Peyer's patch (tissue), 4 donors: Measurements from ENCODE around the gene SLC12A9. TPM values are rescaled to one million over a fixed set of nuclear protein-coding genes. Genes with fewer than 3 reads are reported as not detected.

Experiments
- DNase-seq, 3 donors: peaks; one replicate each; pipeline ENCODE4 v3.0.0-alpha.2; 2017 to 2019
- H3K27ac ChIP-seq, 4 donors: fragments of 200-600 bp; sonication (generic); one replicate each; pipeline ENCODE4 v1.5.1; 2016 to 2019
- H3K27me3 ChIP-seq, 2 donors: fragments of 200-600 bp; sonication (generic); one replicate each; pipeline ENCODE4 v1.5.1; 2019
- H3K36me3 ChIP-seq, 3 donors: fragments of 200-600 bp; sonication (generic); one replicate each; pipeline ENCODE4 v1.5.1; 2016 to 2019
- H3K4me1 ChIP-seq, 4 donors: fragments of 200-600 bp; sonication (generic); one replicate each; pipeline ENCODE4 v1.5.1; 2016 to 2019
- H3K4me3 ChIP-seq, 4 donors: fragments of 200-600 bp; sonication (generic); 1 replicate in 3 of 4; 2 replicates in 1 of 4; pipeline ENCODE4 v1.5.1; 2016 to 2019; ENCODE audit warnings: mild to moderate bottlenecking in 1 of 4
- H3K9me3 ChIP-seq, 4 donors: fragments of 200-600 bp; sonication (generic); one replicate each; pipeline ENCODE4 v1.5.1; 2016 to 2019; ENCODE audit warnings: mild to moderate bottlenecking in 1 of 4
- CTCF ChIP-seq, 6 experiments: fragments of 450-650 bp in 4 of 6; fragments of 200-600 bp in 2 of 6; sonication (generic) in 1 of 6; IDR thresholded peaks; one replicate each; pipeline ENCODE4 v1.5.1; 2017 to 2019; ENCODE audit warnings: antibody characterized with exemption in 6 of 6, mild to moderate bottlenecking in 3 of 6, moderate library complexity in 1 of 6
- POLR2A ChIP-seq, 2 donors: fragments of 450-650 bp; IDR thresholded peaks; one replicate each; pipeline ENCODE4 v1.5.1; 2017; ENCODE audit warnings: antibody characterized with exemption in 2 of 2, mild to moderate bottlenecking in 2 of 2, moderate library complexity in 2 of 2
- total RNA-seq, 4 donors: library from RNA; depleted of rRNA; stranded (reverse); fragments of >200 nt; gene quantifications; one replicate each; pipeline ENCODE4 v1.1.0, GENCODE V29; 2016

Gene SLC12A9
- total RNA-seq, 4 donors from 2014 or later = 24.8 to 51.1 (median 28.2) TPM

DNA sequence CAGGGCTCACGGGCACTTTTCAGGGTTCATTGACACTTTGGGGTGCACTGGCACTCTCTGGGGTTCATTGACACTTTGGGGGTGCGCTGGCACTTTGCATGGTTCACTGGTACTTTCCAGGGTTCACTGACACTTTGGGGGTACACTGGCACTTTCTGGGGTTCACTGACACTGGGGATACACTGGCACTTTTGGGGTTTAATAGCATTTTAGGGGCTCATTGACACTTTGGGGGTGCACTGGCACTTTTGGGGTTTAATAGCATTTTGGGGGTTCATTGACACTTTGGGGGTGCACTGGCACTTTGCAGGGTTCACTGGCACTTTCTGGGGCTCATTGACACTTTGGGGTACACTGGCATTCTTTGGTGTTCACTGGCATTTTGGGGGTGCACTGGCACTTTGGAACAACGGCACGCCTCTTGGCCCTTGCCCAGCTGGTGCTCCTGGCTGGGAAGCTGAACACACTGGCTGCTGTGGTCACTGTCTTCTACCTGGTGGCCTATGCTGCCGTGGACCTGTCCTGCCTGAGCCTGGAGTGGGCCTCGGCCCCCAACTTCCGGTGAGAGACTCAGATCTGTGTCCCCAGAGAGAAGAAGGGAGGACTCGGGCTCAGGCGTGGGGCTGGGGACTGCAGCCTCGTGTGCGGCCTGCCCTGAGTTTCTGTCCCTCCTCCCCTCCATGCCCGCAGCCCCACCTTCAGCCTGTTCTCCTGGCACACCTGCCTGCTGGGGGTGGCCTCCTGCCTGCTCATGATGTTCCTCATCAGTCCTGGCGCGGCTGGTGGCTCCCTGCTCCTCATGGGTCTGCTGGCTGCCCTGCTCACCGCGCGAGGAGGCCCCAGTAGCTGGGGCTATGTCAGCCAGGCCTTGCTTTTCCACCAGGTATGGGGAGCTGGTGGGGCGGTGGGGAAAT is 8.4 kb downstream of the SLC12A9 start:
- H3K27ac ChIP-seq = no peak overlapping the region
- TF ChIP-seq POLR2A (IDR thresholded peaks at IDR 0.05) = no peak
- TF ChIP-seq CTCF (IDR thresholded peaks at IDR 0.05) = no peak
- H3K27me3 ChIP-seq = no peaks in the 10 kb centered on the region
- no peak overlapping the region for H3K4me3 ChIP-seq
- peaks cover 0 to 22% (median 0%) of the 10 kb centered on the region in 3 donors for H3K36me3 ChIP-seq
- DNase-seq = no peak
- H3K9me3 ChIP-seq = no peaks in the 10 kb centered on the region
- H3K4me1 ChIP-seq = peaks cover 0 to 18% (median 0%) of the 10 kb centered on the region in 4 donors

DNA sequence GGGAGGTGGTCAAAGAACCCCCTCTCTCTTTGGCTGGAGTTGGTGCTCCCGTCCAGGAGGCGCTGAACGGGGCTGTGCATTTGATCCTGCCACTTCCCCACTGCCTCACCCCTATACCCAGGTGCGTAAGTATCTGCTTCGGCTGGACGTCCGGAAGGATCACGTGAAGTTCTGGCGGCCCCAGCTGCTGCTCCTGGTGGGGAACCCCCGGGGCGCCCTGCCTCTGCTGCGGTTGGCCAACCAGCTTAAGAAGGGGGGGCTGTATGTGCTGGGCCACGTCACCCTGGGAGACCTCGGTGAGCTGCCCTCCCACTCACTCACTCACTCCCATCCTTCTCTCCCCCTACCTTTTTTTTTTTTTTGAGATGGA is 9.1 kb downstream of the SLC12A9 start:
- no peak overlapping the region for H3K4me3 ChIP-seq
- H3K4me1 ChIP-seq = peaks cover 2 to 24% (median 4%) of the 10 kb centered on the region in 4 donors
- TF ChIP-seq POLR2A (IDR thresholded peaks at IDR 0.05) = no peak
- no peak for TF ChIP-seq CTCF (IDR thresholded peaks at IDR 0.05)
- no peak for DNase-seq
- H3K9me3 ChIP-seq = no peaks in the 10 kb centered on the region
- H3K27ac ChIP-seq = no peak overlapping the region
- no peaks in the 10 kb centered on the region for H3K27me3 ChIP-seq
- H3K36me3 ChIP-seq = peaks cover 0 to 20% (median 0%) of the 10 kb centered on the region in 3 donors

- H3K4me3 ChIP-seq = no peak overlapping the region
- H3K27me3 ChIP-seq = no peaks in the 10 kb centered on the region
- H3K36me3 ChIP-seq = peaks cover 0 to 20% (median 0%) of the 10 kb centered on the region in 3 donors
- peak in 1 of 3 donors; percentile 73 for DNase-seq
- peaks cover 6 to 33% (median 12%) of the 10 kb centered on the region in 4 donors for H3K4me1 ChIP-seq
- H3K9me3 ChIP-seq = no peaks in the 10 kb centered on the region
- peak overlapping the region in 1 of 4 donors; percentile 19 for H3K27ac ChIP-seq
- no peak for TF ChIP-seq POLR2A (IDR thresholded peaks at IDR 0.05)
- no peak for TF ChIP-seq CTCF (IDR thresholded peaks at IDR 0.05)
Observed at GRCh38 chr7:100863406-100863950, 11.0 kb downstream of the SLC12A9 start.

DNA sequence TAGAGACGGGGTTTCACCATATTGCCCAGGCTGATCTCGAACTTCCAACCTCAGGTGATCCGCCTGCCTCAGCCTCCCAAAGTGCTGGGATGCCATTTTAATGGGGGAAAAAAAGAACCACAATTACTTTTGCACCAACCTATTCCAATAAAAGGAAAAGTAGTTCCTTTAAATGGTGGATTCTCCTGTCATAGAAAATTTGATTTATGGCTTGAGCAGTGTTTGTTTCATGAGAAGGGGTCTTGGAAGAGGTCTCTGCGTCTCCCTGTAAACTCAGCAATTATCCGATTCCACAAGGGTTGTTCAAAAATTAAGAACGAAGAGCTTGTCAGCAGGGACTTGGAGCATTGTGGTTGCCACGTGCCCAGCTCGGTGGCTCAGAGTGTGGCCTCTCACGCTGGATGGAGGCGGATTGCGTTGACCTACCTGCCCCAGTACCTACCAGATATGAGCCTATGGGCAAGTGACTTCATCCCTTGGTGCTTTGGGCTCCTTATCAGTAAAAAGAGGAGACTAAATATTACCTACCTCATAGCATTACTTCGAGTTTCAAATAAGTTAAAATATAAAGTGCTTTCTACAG is 11.8 kb downstream of the SLC12A9 start:
- peaks cover 6 to 42% (median 12%) of the 10 kb centered on the region in 4 donors for H3K4me1 ChIP-seq
- no peaks in the 10 kb centered on the region for H3K27me3 ChIP-seq
- H3K27ac ChIP-seq = no peak overlapping the region
- no peak overlapping the region for H3K4me3 ChIP-seq
- no peak for DNase-seq
- peaks cover 0 to 20% (median 0%) of the 10 kb centered on the region in 3 donors for H3K36me3 ChIP-seq
- H3K9me3 ChIP-seq = no peaks in the 10 kb centered on the region
- no peak for TF ChIP-seq POLR2A (IDR thresholded peaks at IDR 0.05)
- no peak for TF ChIP-seq CTCF (IDR thresholded peaks at IDR 0.05)

- Histone ChIP-seq H3K27ac (peak overlapping the region; percentile 75 to 95 (median 86)), H3K27me3 (no peaks in the 10 kb centered on the region), H3K9me3 (no peaks in the 10 kb centered on the region), H3K4me1 (peaks cover 6 to 42% (median 12%) of the 10 kb centered on the region in 4 donors), H3K36me3 (peaks cover 0 to 13% (median 0%) of the 10 kb centered on the region in 3 donors), H3K4me3 (peak overlapping the region in 3 of 4 donors; percentile 9 to 71 (median 66))
- TF ChIP-seq CTCF (IDR thresholded peaks at IDR 0.05) = no peak
- no peak for DNase-seq
Observed at GRCh38 chr7:100865372-100865911, 12.9 kb downstream of the SLC12A9 start.
